Erythroblast (primary cell): Measurements from ENCODE around the gene ZNF438.
"Not testable (repeated sequence)": the region's sequence is repeated elsewhere in the genome, so short reads cannot be mapped to it uniquely, and the experiment has no call there.

Experiments used
- DNase-seq, 2 experiments: peaks; one replicate each; lab custom pipeline; 2025; lab: John Stamatoyannopoulos, UW
- GATA1 ChIP-seq: IDR thresholded peaks from 2 replicates; pipeline ENCODE4 v1.6.1; 2011; ENCODE audit warnings: low read depth, mild to moderate bottlenecking, control low read depth, low read length, moderate library complexity
- POLR2A ChIP-seq: IDR thresholded peaks from 2 replicates; pipeline ENCODE4 v1.6.1; 2011; ENCODE audit warnings: mild to moderate bottlenecking, low read length

ZNF438 gene

GRCh38 chr10:30978843-30979242 is 52.8 kb downstream of the ZNF438 start:
- no peak for TF ChIP-seq POLR2A
- TF ChIP-seq GATA1: no peak
- DNase-seq: no peak

- TF ChIP-seq GATA1 (no peak), POLR2A (no peak)
- no peak for DNase-seq
Observed at GRCh38 chr10:30977385-30977784, 54.3 kb downstream of the ZNF438 start.

GRCh38 chr10:30974773-30975415 is 56.8 kb downstream of the ZNF438 start:
- TF ChIP-seq GATA1: no peak
- no peak for TF ChIP-seq POLR2A
- DNase-seq: no peak

GRCh38 chr10:30974355-30974754 is 57.3 kb downstream of the ZNF438 start:
- TF ChIP-seq POLR2A: no peak
- TF ChIP-seq GATA1: no peak
- no peak for DNase-seq

GRCh38 chr10:30973737-30974136 is 57.9 kb downstream of the ZNF438 start:
- no peak for TF ChIP-seq POLR2A
- no peak for TF ChIP-seq GATA1
- DNase-seq: no peak

GRCh38 chr10:30970760-30971460 is 60.8 kb downstream of the ZNF438 start:
- TF ChIP-seq GATA1: no peak
- TF ChIP-seq POLR2A: no peak

GRCh38 chr10:30968711-30969110 is 63.0 kb downstream of the ZNF438 start:
- TF ChIP-seq POLR2A (no peak), GATA1 (no peak)

More at GRCh38 chr10:30970760-30971460, 60.8 kb downstream of the ZNF438 start:
- no peak for DNase-seq

GRCh38 chr10:30967650-30968410 is 63.8 kb downstream of the ZNF438 start:
- DNase-seq: no peak
- TF ChIP-seq POLR2A (no peak), GATA1 (no peak)

More at GRCh38 chr10:30968711-30969110, 63.0 kb downstream of the ZNF438 start:
- no peak for DNase-seq

GRCh38 chr10:30963992-30964930 is 67.4 kb downstream of the ZNF438 start:
- TF ChIP-seq POLR2A (no peak), GATA1 (no peak)

GRCh38 chr10:30962522-30962921 is 69.1 kb downstream of the ZNF438 start:
- TF ChIP-seq GATA1: no peak
- TF ChIP-seq POLR2A: no peak
- DNase-seq: no peak

More at GRCh38 chr10:30963992-30964930, 67.4 kb downstream of the ZNF438 start:
- no peak for DNase-seq

GRCh38 chr10:30959836-30960210 is 71.8 kb downstream of the ZNF438 start:
- TF ChIP-seq GATA1 (no peak), POLR2A (no peak)
- no peak for DNase-seq

GRCh38 chr10:30949218-30949617 is 82.4 kb downstream of the ZNF438 start:
- not testable (repeated sequence) for DNase-seq

GRCh38 chr10:30944005-30944404 is 87.7 kb downstream of the ZNF438 start:
- TF ChIP-seq POLR2A (no peak), GATA1 (no peak)
- DNase-seq: no peak

GRCh38 chr10:30943451-30943850 is 88.2 kb downstream of the ZNF438 start:
- TF ChIP-seq POLR2A (no peak), GATA1 (no peak)
- DNase-seq: no peak
